DND-41 (cell line): ENCODE data around the gene LRPPRC.

Experiments used
- ATAC-seq: fragments of 200-7000 bp; cut with Tn5 transposase; 3 replicates; pipeline ENCODE4 v1.9.1; 2021; ENCODE audit warnings: low read depth; ENCODE audit not compliant: insufficient read depth
- DNase-seq: peaks from one replicate; pipeline ENCODE4 v3.0.0-alpha.2; 2020
- H2AFZ ChIP-seq: 2 replicates; pipeline ENCODE4 v1.6.0; 2012; ENCODE audit warnings: low read depth, low read length
- H3K27ac ChIP-seq: 2 replicates; pipeline ENCODE4 v1.5.1; 2012; ENCODE audit warnings: low read length, inconsistent platforms
- H3K27me3 ChIP-seq: fragments of 200-600 bp; sonication (generic); 2 replicates; pipeline ENCODE4 v1.6.0; 2012; ENCODE audit warnings: low read length, mild to moderate bottlenecking, inconsistent platforms; ENCODE audit not compliant: insufficient read depth, poor library complexity
- H3K36me3 ChIP-seq: 2 replicates; pipeline ENCODE4 v1.5.1; 2012; ENCODE audit warnings: low read length, inconsistent platforms; ENCODE audit not compliant: insufficient read depth
- H3K4me1 ChIP-seq: 2 replicates; pipeline ENCODE4 v1.5.1; 2012; ENCODE audit warnings: mild to moderate bottlenecking, low read length; ENCODE audit not compliant: insufficient read depth
- H3K4me2 ChIP-seq: 2 replicates; pipeline ENCODE4 v1.6.0; 2012; ENCODE audit warnings: mild to moderate bottlenecking, moderate library complexity, low read length, inconsistent platforms; ENCODE audit not compliant: insufficient read depth
- H3K4me3 ChIP-seq, 2 experiments: fragments of 200-600 bp in 1 of 2; shearing (Covaris generic) in 1 of 2; 2 replicates each; pipeline ENCODE4 v1.5.1; 2012 to 2016; ENCODE audit warnings: inconsistent platforms in 2 of 2, low read length in 2 of 2, mild to moderate bottlenecking in 2 of 2, low read depth in 1 of 2, moderate library complexity in 1 of 2
- H3K79me2 ChIP-seq: 2 replicates; pipeline ENCODE4 v1.6.0; 2012; ENCODE audit warnings: low read length, inconsistent platforms; ENCODE audit not compliant: insufficient read depth
- H3K9ac ChIP-seq: 2 replicates; pipeline ENCODE4 v1.6.0; 2012; ENCODE audit warnings: low read depth, mild to moderate bottlenecking, inconsistent platforms, low read length, moderate library complexity
- H3K9me3 ChIP-seq: 2 replicates; pipeline ENCODE4 v1.5.1; 2012; ENCODE audit warnings: low read length, moderate library complexity, mild to moderate bottlenecking, inconsistent platforms; ENCODE audit not compliant: insufficient read depth, severe bottlenecking
- H4K20me1 ChIP-seq: 2 replicates; pipeline ENCODE4 v1.6.0; 2012; ENCODE audit warnings: low read length; ENCODE audit not compliant: insufficient read depth
- EZH2 ChIP-seq: IDR thresholded peaks from 3 replicates; pipeline ENCODE4 v1.6.1; 2012; ENCODE audit warnings: borderline replicate concordance, low read depth, mild to moderate bottlenecking, moderate library complexity, low read length, inconsistent platforms; ENCODE audit not compliant: severe bottlenecking
- TF ChIP-seq, protein P1 (sequence below): IDR thresholded peaks from 2 replicates; pipeline ENCODE4 v1.5.1; 2012; ENCODE audit warnings: borderline replicate concordance, low read length, moderate library complexity, mild to moderate bottlenecking; ENCODE audit not compliant: poor library complexity, severe bottlenecking; ENCODE audit errors: extremely low read depth

LRPPRC gene

GRCh38 chr2:43989545-43989944 lies 6.2 kb downstream of the LRPPRC start:
- Histone ChIP-seq H2AFZ (no peak overlapping the region), H3K36me3 (peaks cover 71% of the 10 kb centered on the region), H3K4me1 (peaks cover 28% of the 10 kb centered on the region), H3K9ac (no peak overlapping the region), H3K4me2 (no peak overlapping the region), H4K20me1 (peaks cover 66% of the 10 kb centered on the region), H3K4me3 (no peak overlapping the region), H3K27me3 (no peaks in the 10 kb centered on the region), H3K79me2 (peaks cover 98% of the 10 kb centered on the region), H3K27ac (no peak overlapping the region), H3K9me3 (no peaks in the 10 kb centered on the region)
- TF ChIP-seq EZH2, result no peak
- TF ChIP-seq, protein P1, sequence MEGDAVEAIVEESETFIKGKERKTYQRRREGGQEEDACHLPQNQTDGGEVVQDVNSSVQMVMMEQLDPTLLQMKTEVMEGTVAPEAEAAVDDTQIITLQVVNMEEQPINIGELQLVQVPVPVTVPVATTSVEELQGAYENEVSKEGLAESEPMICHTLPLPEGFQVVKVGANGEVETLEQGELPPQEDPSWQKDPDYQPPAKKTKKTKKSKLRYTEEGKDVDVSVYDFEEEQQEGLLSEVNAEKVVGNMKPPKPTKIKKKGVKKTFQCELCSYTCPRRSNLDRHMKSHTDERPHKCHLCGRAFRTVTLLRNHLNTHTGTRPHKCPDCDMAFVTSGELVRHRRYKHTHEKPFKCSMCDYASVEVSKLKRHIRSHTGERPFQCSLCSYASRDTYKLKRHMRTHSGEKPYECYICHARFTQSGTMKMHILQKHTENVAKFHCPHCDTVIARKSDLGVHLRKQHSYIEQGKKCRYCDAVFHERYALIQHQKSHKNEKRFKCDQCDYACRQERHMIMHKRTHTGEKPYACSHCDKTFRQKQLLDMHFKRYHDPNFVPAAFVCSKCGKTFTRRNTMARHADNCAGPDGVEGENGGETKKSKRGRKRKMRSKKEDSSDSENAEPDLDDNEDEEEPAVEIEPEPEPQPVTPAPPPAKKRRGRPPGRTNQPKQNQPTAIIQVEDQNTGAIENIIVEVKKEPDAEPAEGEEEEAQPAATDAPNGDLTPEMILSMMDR, result no peak
- no peak for DNase-seq
- ATAC-seq, result no peak

GRCh38 chr2:43986600-43986999 lies 9.2 kb downstream of the LRPPRC start:
- no peak for DNase-seq
- Histone ChIP-seq H4K20me1 (peaks cover 40% of the 10 kb centered on the region), H3K9me3 (no peaks in the 10 kb centered on the region), H3K36me3 (peaks cover 54% of the 10 kb centered on the region; the same call in 1 of the 2 replicates), H3K4me3 (no peak overlapping the region), H3K27ac (no peak overlapping the region), H3K79me2 (peaks cover 90% of the 10 kb centered on the region), H3K4me2 (no peak overlapping the region), H3K9ac (no peak overlapping the region), H3K4me1 (no peaks in the 10 kb centered on the region), H2AFZ (no peak overlapping the region), H3K27me3 (no peaks in the 10 kb centered on the region)
- TF ChIP-seq EZH2, result no peak
- ATAC-seq, result no peak

- peaks cover 61% of the 10 kb centered on the region for H3K36me3 ChIP-seq
- H4K20me1 ChIP-seq, result peaks cover 32% of the 10 kb centered on the region
Measured at GRCh38 chr2:43985359-43985758, 10.4 kb downstream of the LRPPRC start.

DNA sequence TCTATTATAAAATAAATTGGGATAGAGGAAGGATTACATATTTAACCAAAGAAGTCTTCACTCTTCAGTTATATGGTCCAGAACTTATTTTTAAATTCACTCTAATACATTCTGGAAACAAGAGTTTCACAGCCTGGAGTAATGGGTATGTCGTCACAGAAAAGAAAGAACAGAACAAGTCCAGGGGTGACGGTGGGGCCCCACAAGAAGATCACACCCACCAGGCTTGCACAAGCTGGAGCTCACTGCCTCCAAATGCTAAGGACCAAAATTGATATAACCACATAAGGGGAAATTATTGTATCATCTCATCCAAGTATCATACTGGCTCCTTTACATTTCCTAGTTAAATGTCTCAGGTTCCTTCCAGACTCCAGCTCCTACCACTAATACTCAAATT lies 11.3 kb downstream of the LRPPRC start:
- H4K20me1 ChIP-seq, result peaks cover 30% of the 10 kb centered on the region; the same call in 1 of the 2 replicates
- H3K4me2 ChIP-seq, result no peak overlapping the region
- H3K4me3 ChIP-seq, result no peak overlapping the region
- no peaks in the 10 kb centered on the region for H3K27me3 ChIP-seq
- no peaks in the 10 kb centered on the region for H3K9me3 ChIP-seq
- H3K27ac ChIP-seq, result no peak overlapping the region
- DNase-seq, result no peak
- H3K36me3 ChIP-seq, result peaks cover 62% of the 10 kb centered on the region
- peaks cover 71% of the 10 kb centered on the region for H3K79me2 ChIP-seq
- no peak for TF ChIP-seq EZH2
- TF ChIP-seq, protein P1, result no peak
- ATAC-seq, result no peak
- H2AFZ ChIP-seq, result no peak overlapping the region
- no peaks in the 10 kb centered on the region for H3K4me1 ChIP-seq
- no peak overlapping the region for H3K9ac ChIP-seq

More at GRCh38 chr2:43985359-43985758, 10.4 kb downstream of the LRPPRC start:
- Histone ChIP-seq H3K9ac (no peak overlapping the region), H3K9me3 (no peaks in the 10 kb centered on the region), H3K4me3 (no peak overlapping the region), H3K4me1 (no peaks in the 10 kb centered on the region), H3K79me2 (peaks cover 80% of the 10 kb centered on the region), H3K27me3 (no peaks in the 10 kb centered on the region), H2AFZ (no peak overlapping the region), H3K27ac (no peak overlapping the region), H3K4me2 (no peak overlapping the region)
- ATAC-seq, result no peak
- DNase-seq, result no peak
- TF ChIP-seq EZH2, result no peak
- TF ChIP-seq, protein P1, result no peak
